Stomach smooth muscle (tissue), 2 donors: ENCODE results near the gene PHACTR3.
A peak's percentile ranks its signal among the peaks of the same experiment; 100 is the strongest.

Experiments
- H3K27ac ChIP-seq: one replicate; pipeline ENCODE4 v1.7.0; 2013; ENCODE audit warnings: mild to moderate bottlenecking, low read length, inconsistent platforms
- H3K27me3 ChIP-seq, 2 donors: one replicate each; pipeline ENCODE4 v1.7.0; 2013; ENCODE audit warnings: low read length in 2 of 2; ENCODE audit not compliant: insufficient read depth in 2 of 2, control insufficient read depth in 1 of 2
- H3K36me3 ChIP-seq, 2 donors: one replicate each; pipeline ENCODE4 v1.7.0; 2013; ENCODE audit warnings: low read length in 2 of 2; ENCODE audit not compliant: control insufficient read depth in 2 of 2, insufficient read depth in 2 of 2
- H3K4me1 ChIP-seq: one replicate; pipeline ENCODE4 v1.7.0; 2013; ENCODE audit warnings: low read length; ENCODE audit not compliant: control insufficient read depth, insufficient read depth
- H3K4me3 ChIP-seq, 2 donors: one replicate each; pipeline ENCODE4 v1.7.0; 2013; ENCODE audit warnings: low read length in 2 of 2
- H3K9ac ChIP-seq, 2 donors: one replicate each; pipeline ENCODE4 v1.7.0; 2013; ENCODE audit warnings: low read length in 2 of 2, mild to moderate bottlenecking in 1 of 2
- H3K9me3 ChIP-seq, 2 donors: one replicate each; pipeline ENCODE4 v1.7.0; 2013; ENCODE audit warnings: low read length in 2 of 2; ENCODE audit not compliant: control insufficient read depth in 2 of 2
- donor health status: healthy.
- donor health status: Pancreatic carcinoma.

PHACTR3 gene

GRCh38 chr20:59596690-59597089, 7.7 kb upstream of the PHACTR3 start:
- Histone ChIP-seq H3K4me1 (peaks cover 3% of the 10 kb centered on the region), H3K27me3 (peaks cover 3 to 21% of the 10 kb centered on the region in 2 donors), H3K9ac (no peak overlapping the region), H3K9me3 (no peaks in the 10 kb centered on the region), H3K36me3 (no peaks in the 10 kb centered on the region), H3K4me3 (no peak overlapping the region), H3K27ac (no peak overlapping the region)

GRCh38 chr20:59597240-59597639, 7.1 kb upstream of the PHACTR3 start:
- Histone ChIP-seq H3K9me3 (no peaks in the 10 kb centered on the region), H3K27me3 (peaks cover 3 to 23% of the 10 kb centered on the region in 2 donors), H3K4me1 (peaks cover 3% of the 10 kb centered on the region), H3K4me3 (no peak overlapping the region), H3K36me3 (no peaks in the 10 kb centered on the region), H3K9ac (no peak overlapping the region), H3K27ac (no peak overlapping the region)

- Histone ChIP-seq H3K27ac (no peak overlapping the region), H3K36me3 (no peaks in the 10 kb centered on the region), H3K4me1 (peaks cover 3% of the 10 kb centered on the region), H3K27me3 (peaks cover 16 to 33% of the 10 kb centered on the region in 2 donors), H3K9ac (no peak overlapping the region), H3K9me3 (no peaks in the 10 kb centered on the region), H3K4me3 (no peak overlapping the region)
Measured at GRCh38 chr20:59598625-59599310, 5.6 kb upstream of the PHACTR3 start.

- Histone ChIP-seq H3K4me1 (peaks cover 3% of the 10 kb centered on the region), H3K9ac (no peak overlapping the region), H3K27me3 (peaks cover 21 to 36% of the 10 kb centered on the region in 2 donors), H3K9me3 (no peaks in the 10 kb centered on the region), H3K27ac (no peak overlapping the region), H3K36me3 (no peaks in the 10 kb centered on the region), H3K4me3 (no peak overlapping the region)
Measured at GRCh38 chr20:59599941-59600340, 4.4 kb upstream of the PHACTR3 start.

- no peaks in the 10 kb centered on the region for H3K36me3 ChIP-seq
- peaks cover 25 to 40% of the 10 kb centered on the region in 2 donors for H3K27me3 ChIP-seq
- H3K4me3 ChIP-seq, result no peak overlapping the region
- peaks cover 5% of the 10 kb centered on the region for H3K4me1 ChIP-seq
- no peaks in the 10 kb centered on the region for H3K9me3 ChIP-seq
- H3K27ac ChIP-seq, result no peak overlapping the region
- H3K9ac ChIP-seq, result no peak overlapping the region
Measured at GRCh38 chr20:59600472-59600871, 3.9 kb upstream of the PHACTR3 start.

GRCh38 chr20:59602546-59603080, 1.7 kb upstream of the PHACTR3 start:
- peaks cover 6% of the 10 kb centered on the region for H3K4me1 ChIP-seq
- no peaks in the 10 kb centered on the region for H3K36me3 ChIP-seq
- H3K4me3 ChIP-seq, result no peak overlapping the region
- no peak overlapping the region for H3K27ac ChIP-seq
- H3K27me3 ChIP-seq, result peaks cover 39 to 47% of the 10 kb centered on the region in 2 donors
- no peak overlapping the region for H3K9ac ChIP-seq
- no peaks in the 10 kb centered on the region for H3K9me3 ChIP-seq

- Histone ChIP-seq H3K4me3 (no peak overlapping the region), H3K4me1 (peaks cover 6% of the 10 kb centered on the region), H3K27ac (no peak overlapping the region), H3K9ac (no peak overlapping the region), H3K27me3 (peaks cover 41 to 49% of the 10 kb centered on the region in 2 donors), H3K9me3 (no peaks in the 10 kb centered on the region), H3K36me3 (no peaks in the 10 kb centered on the region)
Measured at GRCh38 chr20:59603176-59603575, 1.2 kb upstream of the PHACTR3 start.

- peak overlapping the region in 1 of 2 donors; percentile 40 for H3K4me3 ChIP-seq
Measured at GRCh38 chr20:59604741-59605600, 631 bp downstream of the PHACTR3 start.

GRCh38 chr20:59605601-59606364, 1.4 kb downstream of the PHACTR3 start:
- H3K36me3 ChIP-seq, result no peaks in the 10 kb centered on the region
- H3K9me3 ChIP-seq, result no peaks in the 10 kb centered on the region
- no peak overlapping the region for H3K27ac ChIP-seq
- H3K27me3 ChIP-seq, result peaks cover 40 to 41% of the 10 kb centered on the region in 2 donors
- H3K4me3 ChIP-seq, result peak overlapping the region in 1 of 2 donors; percentile 40
- peaks cover 3% of the 10 kb centered on the region for H3K4me1 ChIP-seq
- H3K9ac ChIP-seq, result no peak overlapping the region

More at GRCh38 chr20:59604741-59605600, 631 bp downstream of the PHACTR3 start:
- H3K9me3 ChIP-seq, result no peaks in the 10 kb centered on the region
- H3K27ac ChIP-seq, result no peak overlapping the region
- H3K36me3 ChIP-seq, result no peaks in the 10 kb centered on the region
- peaks cover 3% of the 10 kb centered on the region for H3K4me1 ChIP-seq
- H3K27me3 ChIP-seq, result peaks cover 43 to 44% of the 10 kb centered on the region in 2 donors
- H3K9ac ChIP-seq, result no peak overlapping the region

GRCh38 chr20:59606566-59606965, 2.2 kb downstream of the PHACTR3 start:
- Histone ChIP-seq H3K9ac (no peak overlapping the region), H3K36me3 (no peaks in the 10 kb centered on the region), H3K4me3 (no peak overlapping the region), H3K9me3 (no peaks in the 10 kb centered on the region), H3K27ac (no peak overlapping the region), H3K4me1 (peaks cover 5% of the 10 kb centered on the region), H3K27me3 (peaks cover 41 to 42% of the 10 kb centered on the region in 2 donors)
